ENCODE results near the gene OCIAD2. TPM values are rescaled to one million over a fixed set of nuclear protein-coding genes. Genes with fewer than 3 reads are reported as not detected.
A peak's percentile ranks its signal among the peaks of the same experiment; 100 is the strongest.

The OCIAD2 gene
- total and polyA plus RNA-seq, 2 of the 4 experiments (the other 2 are of a cell fraction): 16.5 to 21.4 TPM

- no peaks in the 10 kb centered on the region for H4K20me1 ChIP-seq (ENCODE audit: insufficient read depth, low read length)
- ChIA-PET CTCF (no interaction called here), POLR2A (ENCODE audit: unreplicated experiment) (no interaction called here)
- no peak overlapping the region for H4K91ac ChIP-seq (ENCODE audit: insufficient read depth, low read depth, low read length)
- no peaks in the 10 kb centered on the region for H3K4me1 ChIP-seq (ENCODE audit: control insufficient read depth, insufficient read depth, low read length)
- no peak overlapping the region for H3K14ac ChIP-seq (replicated peaks; ENCODE audit: low read depth, low read length)
- H4K8ac ChIP-seq (ENCODE audit: low read depth in 2 of 2, low read length in 2 of 2): no peak overlapping the region; a peak in 1 of 4 replicates
- H3K9ac ChIP-seq (ENCODE audit: low read depth, low read length): no peak overlapping the region
- H3K79me1 ChIP-seq (ENCODE audit: low read depth in 1 of 2, low read length in 2 of 2): peaks cover 12 to 35% of the 10 kb centered on the region in 2 experiments
- H3K27ac ChIP-seq (ENCODE audit: insufficient read depth, low read length): no peak overlapping the region
- ATAC-seq (ENCODE audit: low read depth) (no peak), DNase-seq (no peak)
- H2BK5ac ChIP-seq (ENCODE audit: low read depth, low read length, poor library complexity, severe bottlenecking): peak overlapping the region; percentile 47
- no peak overlapping the region for H2AK9ac ChIP-seq (replicated peaks; ENCODE audit: low read depth, low read length, poor library complexity)
- no peak overlapping the region for H2BK20ac ChIP-seq (ENCODE audit: low read depth, low read length)
- no peak for TF ChIP-seq RCOR1 (IDR thresholded peaks at IDR 0.05; ENCODE audit: insufficient replicate concordance, low read length)
- dilution Hi-C loops (cut with HindIII; ENCODE audit: low sequenced_read_pairs, unreplicated experiment): no loop called here
- no peak overlapping the region for H2AK5ac ChIP-seq (ENCODE audit: low read depth, low read length)
- H3K4ac ChIP-seq (ENCODE audit: low read depth, low read length): no peak overlapping the region
- no peaks in the 10 kb centered on the region for H3K9me1 ChIP-seq (ENCODE audit: insufficient read depth, low read length)
- H3K9me3 ChIP-seq (ENCODE audit: control insufficient read depth, insufficient read depth, low read length): no peaks in the 10 kb centered on the region
- no peak overlapping the region for H2AFZ ChIP-seq (replicated peaks; ENCODE audit: low read length, poor library complexity)
- no peak overlapping the region for H3K23ac ChIP-seq (ENCODE audit: low read depth, low read length)
- in situ Hi-C loops (cut with MboI; ENCODE audit: low sequenced_read_pairs): loop anchor here (25.0 kb wide), 2 partner anchors 108 to 258 kb away; no protein-coding TSS in a partner anchor
- no peak overlapping the region for H3K18ac ChIP-seq (ENCODE audit: low read depth, low read length)
- no peak overlapping the region for H3K56ac ChIP-seq (ENCODE audit: extremely low read depth, insufficient read depth, low read length)
- no peak overlapping the region for H4K5ac ChIP-seq (ENCODE audit: low read depth, low read length)
- intact Hi-C loops (cut with micrococcal nuclease): loop anchor here (5.0 kb wide), 1 partner anchor 117 kb away; no protein-coding TSS in a partner anchor
- H2BK15ac ChIP-seq (ENCODE audit: low read depth, low read length): no peak overlapping the region
- no CpG with 5 or more reads among the region's 2 CpGs for WGBS, 2 experiments (ENCODE audit: extremely low coverage in 2 of 2, insufficient read length in 1 of 2)
- H3K27me3 ChIP-seq (ENCODE audit: control insufficient read depth, insufficient read depth, low read length): no peaks in the 10 kb centered on the region
- no peak overlapping the region for H2BK120ac ChIP-seq (ENCODE audit: low read depth, low read length)
- BruUV-seq (replicated peaks): no TSS peak
- H3K4me2 ChIP-seq (ENCODE audit: low read depth, low read length): no peak overlapping the region
- H3K4me3 ChIP-seq (ENCODE audit: insufficient read depth, low read depth, low read length): no peak overlapping the region
- H3K36me3 ChIP-seq (ENCODE audit: control insufficient read depth, insufficient read depth, low read length): peaks cover 12% of the 10 kb centered on the region
Observed at GRCh38 chr4:48844843-48845242, 61.7 kb downstream of the OCIAD2 start.
